ENCODE results near the gene ZNF101.

ZNF101 gene

DNA sequence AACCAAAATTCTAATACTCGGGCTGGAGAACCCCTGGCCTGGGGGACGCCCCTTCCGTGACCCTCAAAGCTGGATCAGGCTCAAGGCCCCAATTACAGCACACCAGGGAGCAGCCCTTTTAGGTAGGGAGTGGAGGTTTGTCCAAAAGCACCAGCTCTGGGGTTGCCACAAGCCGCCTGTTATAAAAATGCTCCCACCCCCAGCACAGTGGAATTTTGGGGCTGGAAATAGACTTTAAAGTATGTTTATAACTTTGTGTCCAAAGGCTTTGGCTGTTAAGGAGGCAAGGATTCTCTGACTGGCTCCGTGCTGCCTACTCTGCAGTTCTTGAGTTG, 24.6 kb upstream of the ZNF101 start:
- H3K36me3 ChIP-seq (ENCODE audit: control insufficient read depth, insufficient read depth, low read length), result peaks cover 35% of the 10 kb centered on the region
- DNase-seq (ENCODE audit: extremely low read depth, insufficient read length), result no peak
- no peak overlapping the region; the same call in 1 of the 2 replicates for H3K4me3 ChIP-seq (replicated peaks; ENCODE audit: low read depth, low read length)
- TF ChIP-seq, protein P1, sequence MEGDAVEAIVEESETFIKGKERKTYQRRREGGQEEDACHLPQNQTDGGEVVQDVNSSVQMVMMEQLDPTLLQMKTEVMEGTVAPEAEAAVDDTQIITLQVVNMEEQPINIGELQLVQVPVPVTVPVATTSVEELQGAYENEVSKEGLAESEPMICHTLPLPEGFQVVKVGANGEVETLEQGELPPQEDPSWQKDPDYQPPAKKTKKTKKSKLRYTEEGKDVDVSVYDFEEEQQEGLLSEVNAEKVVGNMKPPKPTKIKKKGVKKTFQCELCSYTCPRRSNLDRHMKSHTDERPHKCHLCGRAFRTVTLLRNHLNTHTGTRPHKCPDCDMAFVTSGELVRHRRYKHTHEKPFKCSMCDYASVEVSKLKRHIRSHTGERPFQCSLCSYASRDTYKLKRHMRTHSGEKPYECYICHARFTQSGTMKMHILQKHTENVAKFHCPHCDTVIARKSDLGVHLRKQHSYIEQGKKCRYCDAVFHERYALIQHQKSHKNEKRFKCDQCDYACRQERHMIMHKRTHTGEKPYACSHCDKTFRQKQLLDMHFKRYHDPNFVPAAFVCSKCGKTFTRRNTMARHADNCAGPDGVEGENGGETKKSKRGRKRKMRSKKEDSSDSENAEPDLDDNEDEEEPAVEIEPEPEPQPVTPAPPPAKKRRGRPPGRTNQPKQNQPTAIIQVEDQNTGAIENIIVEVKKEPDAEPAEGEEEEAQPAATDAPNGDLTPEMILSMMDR (IDR thresholded peaks at IDR 0.05; ENCODE audit: insufficient read depth, low read length, poor library complexity, severe bottlenecking), result no peak
- H3K27me3 ChIP-seq (replicated peaks; ENCODE audit: control insufficient read depth, insufficient read depth, low read length), result no peaks in the 10 kb centered on the region

DNA sequence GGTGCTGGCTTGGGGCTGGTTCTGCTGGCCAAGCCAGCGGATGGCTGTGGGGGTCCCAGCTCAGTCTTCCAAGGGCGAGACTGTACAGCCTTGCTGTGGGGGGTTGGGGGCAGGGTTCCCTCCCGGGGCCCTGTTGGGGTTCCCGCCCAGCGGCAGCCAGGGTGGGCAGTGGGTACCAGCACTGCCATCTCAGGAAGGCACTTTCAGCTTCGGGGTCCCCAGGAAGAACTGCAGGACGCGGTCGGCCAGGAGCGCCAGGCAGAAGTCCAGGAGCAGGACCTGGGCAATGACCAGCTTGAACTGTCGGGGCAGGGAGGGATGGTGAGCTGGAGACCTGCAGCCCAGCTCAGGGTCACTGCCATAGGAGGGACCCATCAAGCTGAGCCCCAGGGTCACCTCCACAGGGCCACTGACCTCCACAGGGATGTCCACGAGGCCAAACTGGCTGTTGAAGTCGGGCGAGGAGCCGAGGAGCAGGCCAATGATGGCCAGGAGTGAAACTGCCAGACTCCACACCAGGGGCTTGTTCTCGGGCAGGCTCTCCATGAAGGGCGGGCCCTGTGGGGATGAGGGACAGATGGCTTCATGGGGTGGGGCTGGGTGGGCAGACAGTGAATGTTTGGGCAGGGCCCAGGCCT, 23.3 kb upstream of the ZNF101 start:
- TF ChIP-seq, protein P1 (IDR thresholded peaks at IDR 0.05; ENCODE audit: insufficient read depth, low read length, poor library complexity, severe bottlenecking), result no peak
- Histone ChIP-seq H3K36me3 (ENCODE audit: control insufficient read depth, insufficient read depth, low read length) (peaks cover 36% of the 10 kb centered on the region), H3K27me3 (replicated peaks; ENCODE audit: control insufficient read depth, insufficient read depth, low read length) (no peaks in the 10 kb centered on the region), H3K4me3 (replicated peaks; ENCODE audit: low read depth, low read length) (no peak overlapping the region)
- DNase-seq (ENCODE audit: extremely low read depth, insufficient read length), result no peak

DNA sequence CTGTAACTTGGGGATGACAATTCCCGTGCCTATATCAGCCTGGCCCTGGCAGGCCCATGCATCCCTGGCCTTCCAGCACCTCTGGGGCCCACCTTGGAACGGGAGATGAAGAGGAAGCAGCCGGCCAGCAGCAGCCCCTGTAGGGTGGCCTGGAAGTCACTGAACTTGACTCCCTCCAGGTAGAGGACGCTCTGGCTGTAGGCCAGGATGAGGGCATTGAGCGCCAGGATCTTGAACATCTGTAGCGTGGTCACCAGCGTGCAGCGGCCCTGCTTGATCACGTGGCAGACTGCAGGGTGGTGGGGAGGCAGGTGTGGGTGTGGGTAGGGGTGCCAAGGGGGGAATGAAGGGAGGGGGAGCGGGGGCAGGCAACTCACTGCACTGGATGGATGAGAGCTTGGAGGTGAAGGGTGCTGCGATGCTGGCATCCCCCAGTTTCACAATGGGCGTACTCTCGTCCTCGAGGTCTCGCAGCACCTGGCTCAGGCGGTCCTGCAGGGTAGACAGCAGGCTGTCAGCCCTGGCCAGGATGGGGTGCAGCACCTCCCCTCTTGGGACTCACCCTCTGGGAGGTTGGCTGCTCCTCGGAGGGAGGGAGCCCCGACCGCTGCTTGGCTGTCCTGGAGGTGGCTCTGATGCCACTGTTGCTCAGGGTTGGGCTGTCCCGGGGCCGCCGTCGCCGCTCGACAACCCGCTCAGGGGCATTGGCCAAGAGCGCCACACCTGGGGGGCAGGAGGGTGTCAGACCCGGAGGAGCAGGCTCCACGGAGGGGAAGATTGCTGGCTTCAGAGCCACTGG, 21.4 kb upstream of the ZNF101 start:
- TF ChIP-seq, protein P1 (IDR thresholded peaks at IDR 0.05; ENCODE audit: insufficient read depth, low read length, poor library complexity, severe bottlenecking), result no peak
- no peak for DNase-seq (ENCODE audit: extremely low read depth, insufficient read length)
- H3K36me3 ChIP-seq (ENCODE audit: control insufficient read depth, insufficient read depth, low read length), result peaks cover 47% of the 10 kb centered on the region

DNA sequence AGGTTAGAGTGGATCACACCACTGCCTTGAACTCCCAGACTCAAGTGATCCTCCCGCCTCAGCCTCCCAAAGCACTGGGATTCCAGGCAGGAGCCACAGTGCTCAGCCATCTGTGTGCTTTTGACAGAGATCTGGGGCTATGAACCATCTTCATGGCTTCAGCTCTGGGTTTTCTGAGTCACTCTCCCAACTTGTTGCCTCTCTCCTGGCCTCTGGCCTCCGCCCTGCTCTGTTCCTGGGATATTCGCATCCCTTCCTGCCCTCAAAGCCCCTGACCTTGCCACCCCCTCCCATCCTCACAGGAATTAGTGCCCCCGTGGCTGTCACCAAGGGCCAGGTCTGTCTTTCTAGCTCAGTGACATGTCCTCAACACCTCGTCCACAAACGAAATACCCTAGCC, 19.5 kb upstream of the ZNF101 start:
- peaks cover 60% of the 10 kb centered on the region for H3K36me3 ChIP-seq (ENCODE audit: control insufficient read depth, insufficient read depth, low read length)
- TF ChIP-seq, protein P1 (IDR thresholded peaks at IDR 0.05; ENCODE audit: insufficient read depth, low read length, poor library complexity, severe bottlenecking), result no peak
- H3K4me3 ChIP-seq (replicated peaks; ENCODE audit: low read depth, low read length), result no peak overlapping the region
- DNase-seq (ENCODE audit: extremely low read depth, insufficient read length), result no peak
- H3K27me3 ChIP-seq (replicated peaks; ENCODE audit: control insufficient read depth, insufficient read depth, low read length), result no peaks in the 10 kb centered on the region

More for the DNA sequence above, 21.4 kb upstream of the ZNF101 start:
- H3K27me3 ChIP-seq (replicated peaks; ENCODE audit: control insufficient read depth, insufficient read depth, low read length), result no peaks in the 10 kb centered on the region
- no peak overlapping the region for H3K4me3 ChIP-seq (replicated peaks; ENCODE audit: low read depth, low read length)

DNA sequence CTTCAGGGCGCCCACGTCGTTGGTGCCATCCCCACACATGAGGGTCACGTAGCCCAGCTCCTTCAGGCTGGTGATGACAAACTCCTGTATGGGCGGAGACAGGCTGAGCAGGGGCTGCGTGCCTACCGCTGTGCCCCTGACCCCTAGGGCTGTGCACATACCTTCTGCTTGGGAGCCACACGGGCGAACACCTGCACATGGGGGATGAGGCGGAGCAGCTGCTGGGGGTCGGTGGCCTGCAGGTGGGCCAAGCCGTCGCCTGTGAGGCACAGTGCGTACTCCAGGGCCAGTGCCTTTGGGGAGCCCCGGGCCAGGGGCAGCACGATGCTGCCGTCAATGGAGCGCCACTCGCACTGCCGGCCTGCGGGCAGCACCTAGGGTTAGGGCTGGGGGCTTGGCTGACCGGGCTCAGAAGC, 19.1 kb upstream of the ZNF101 start:
- Histone ChIP-seq H3K36me3 (ENCODE audit: control insufficient read depth, insufficient read depth, low read length) (peaks cover 64% of the 10 kb centered on the region), H3K4me3 (replicated peaks; ENCODE audit: low read depth, low read length) (no peak overlapping the region), H3K27me3 (replicated peaks; ENCODE audit: control insufficient read depth, insufficient read depth, low read length) (no peaks in the 10 kb centered on the region)
- no peak for DNase-seq (ENCODE audit: extremely low read depth, insufficient read length)
- TF ChIP-seq, protein P1 (IDR thresholded peaks at IDR 0.05; ENCODE audit: insufficient read depth, low read length, poor library complexity, severe bottlenecking), result no peak
